ENCODE results near the gene CNTLN.
"Not testable (repeated sequence)": the region's sequence is repeated elsewhere in the genome, so short reads cannot be mapped to it uniquely, and the experiment has no call there.

DNA sequence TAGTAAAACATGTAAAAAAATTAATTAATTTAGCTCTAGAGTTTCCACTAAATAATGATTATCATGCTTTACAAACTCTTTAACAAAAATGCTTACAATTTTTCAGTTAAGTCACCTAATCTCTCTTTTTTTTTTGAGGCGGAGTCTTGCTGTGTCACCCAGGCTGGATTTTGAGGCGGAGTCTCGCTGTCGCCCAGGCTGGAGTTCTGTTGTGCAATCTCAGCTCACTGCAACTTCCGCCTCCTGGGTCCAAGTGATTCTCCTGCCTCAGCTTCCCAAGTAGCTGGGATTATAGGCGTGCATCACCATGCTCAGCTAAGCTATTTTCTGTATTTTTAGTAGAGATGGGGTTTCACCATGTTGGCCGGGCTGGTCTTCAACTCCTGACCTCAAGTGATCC is 391.9 kb downstream of the CNTLN start:
- TF ChIP-seq, protein P1, sequence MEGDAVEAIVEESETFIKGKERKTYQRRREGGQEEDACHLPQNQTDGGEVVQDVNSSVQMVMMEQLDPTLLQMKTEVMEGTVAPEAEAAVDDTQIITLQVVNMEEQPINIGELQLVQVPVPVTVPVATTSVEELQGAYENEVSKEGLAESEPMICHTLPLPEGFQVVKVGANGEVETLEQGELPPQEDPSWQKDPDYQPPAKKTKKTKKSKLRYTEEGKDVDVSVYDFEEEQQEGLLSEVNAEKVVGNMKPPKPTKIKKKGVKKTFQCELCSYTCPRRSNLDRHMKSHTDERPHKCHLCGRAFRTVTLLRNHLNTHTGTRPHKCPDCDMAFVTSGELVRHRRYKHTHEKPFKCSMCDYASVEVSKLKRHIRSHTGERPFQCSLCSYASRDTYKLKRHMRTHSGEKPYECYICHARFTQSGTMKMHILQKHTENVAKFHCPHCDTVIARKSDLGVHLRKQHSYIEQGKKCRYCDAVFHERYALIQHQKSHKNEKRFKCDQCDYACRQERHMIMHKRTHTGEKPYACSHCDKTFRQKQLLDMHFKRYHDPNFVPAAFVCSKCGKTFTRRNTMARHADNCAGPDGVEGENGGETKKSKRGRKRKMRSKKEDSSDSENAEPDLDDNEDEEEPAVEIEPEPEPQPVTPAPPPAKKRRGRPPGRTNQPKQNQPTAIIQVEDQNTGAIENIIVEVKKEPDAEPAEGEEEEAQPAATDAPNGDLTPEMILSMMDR (IDR thresholded peaks at IDR 0.05 in 2 of 3, conservative IDR thresholded peaks at IDR 0.05 in 1 of 3; ENCODE audit: insufficient read depth in 2 of 3, low read depth in 1 of 3, low read length in 3 of 3), result not testable (repeated sequence)
- not testable (repeated sequence) for TF ChIP-seq FOS (IDR thresholded peaks at IDR 0.05; ENCODE audit: extremely low read depth, insufficient read length); ZNF76 (CRISPR knock-in tag; IDR thresholded peaks at IDR 0.05; ENCODE audit: borderline replicate concordance); FOXK2 (conservative IDR thresholded peaks at IDR 0.05 in 1 of 2, IDR thresholded peaks at IDR 0.05 in 1 of 2; ENCODE audit: low read depth in 2 of 2); BMI1 (IDR thresholded peaks at IDR 0.05; ENCODE audit: low read length); NFIC (IDR thresholded peaks at IDR 0.05); SAP30 (IDR thresholded peaks at IDR 0.05; ENCODE audit: borderline replicate concordance, insufficient read depth, low read depth, low read length, poor library complexity, severe bottlenecking); PML (IDR thresholded peaks at IDR 0.05; ENCODE audit: low read length); CHD4 (IDR thresholded peaks at IDR 0.05; ENCODE audit: insufficient read depth, insufficient replicate concordance, low read depth, low read length, poor library complexity, severe bottlenecking); RCOR1 (IDR thresholded peaks at IDR 0.05; ENCODE audit: borderline replicate concordance in 1 of 2, low read depth in 2 of 2, low read length in 2 of 2); CBFA2T2 (conservative IDR thresholded peaks at IDR 0.05); MEF2A (IDR thresholded peaks at IDR 0.05; ENCODE audit: control insufficient read depth, low read depth, low read length)
- TF ChIP-seq, protein P2, sequence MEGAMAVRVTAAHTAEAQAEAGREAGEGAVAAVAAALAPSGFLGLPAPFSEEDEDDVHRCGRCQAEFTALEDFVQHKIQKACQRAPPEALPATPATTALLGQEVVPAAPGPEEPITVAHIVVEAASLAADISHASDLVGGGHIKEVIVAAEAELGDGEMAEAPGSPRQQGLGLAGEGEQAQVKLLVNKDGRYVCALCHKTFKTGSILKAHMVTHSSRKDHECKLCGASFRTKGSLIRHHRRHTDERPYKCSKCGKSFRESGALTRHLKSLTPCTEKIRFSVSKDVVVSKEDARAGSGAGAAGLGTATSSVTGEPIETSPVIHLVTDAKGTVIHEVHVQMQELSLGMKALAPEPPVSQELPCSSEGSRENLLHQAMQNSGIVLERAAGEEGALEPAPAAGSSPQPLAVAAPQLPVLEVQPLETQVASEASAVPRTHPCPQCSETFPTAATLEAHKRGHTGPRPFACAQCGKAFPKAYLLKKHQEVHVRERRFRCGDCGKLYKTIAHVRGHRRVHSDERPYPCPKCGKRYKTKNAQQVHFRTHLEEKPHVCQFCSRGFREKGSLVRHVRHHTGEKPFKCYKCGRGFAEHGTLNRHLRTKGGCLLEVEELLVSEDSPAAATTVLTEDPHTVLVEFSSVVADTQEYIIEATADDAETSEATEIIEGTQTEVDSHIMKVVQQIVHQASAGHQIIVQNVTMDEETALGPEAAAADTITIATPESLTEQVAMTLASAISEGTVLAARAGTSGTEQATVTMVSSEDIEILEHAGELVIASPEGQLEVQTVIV (CRISPR knock-in tag; IDR thresholded peaks at IDR 0.05; ENCODE audit: borderline replicate concordance), result not testable (repeated sequence)
- TF ChIP-seq, protein P3, sequence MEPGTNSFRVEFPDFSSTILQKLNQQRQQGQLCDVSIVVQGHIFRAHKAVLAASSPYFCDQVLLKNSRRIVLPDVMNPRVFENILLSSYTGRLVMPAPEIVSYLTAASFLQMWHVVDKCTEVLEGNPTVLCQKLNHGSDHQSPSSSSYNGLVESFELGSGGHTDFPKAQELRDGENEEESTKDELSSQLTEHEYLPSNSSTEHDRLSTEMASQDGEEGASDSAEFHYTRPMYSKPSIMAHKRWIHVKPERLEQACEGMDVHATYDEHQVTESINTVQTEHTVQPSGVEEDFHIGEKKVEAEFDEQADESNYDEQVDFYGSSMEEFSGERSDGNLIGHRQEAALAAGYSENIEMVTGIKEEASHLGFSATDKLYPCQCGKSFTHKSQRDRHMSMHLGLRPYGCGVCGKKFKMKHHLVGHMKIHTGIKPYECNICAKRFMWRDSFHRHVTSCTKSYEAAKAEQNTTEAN (CRISPR knock-in tag; IDR thresholded peaks at IDR 0.05), result not testable (repeated sequence)
